K562 (cell line): ENCODE results near the gene RWDD1. TPM values are rescaled to one million over a fixed set of nuclear protein-coding genes. Genes with fewer than 3 reads are reported as not detected.

Experiments used
- ATAC-seq: fragments of 200-7000 bp; cut with Tn5 transposase; 3 replicates; pipeline ENCODE4 v1.9.1; 2020; ENCODE audit warnings: moderate library complexity
- BruUV-seq: library from RNA; stranded (reverse); fragments of 400-500 nt; replicated peaks from 2 replicates; lab custom pipeline; 2021; lab: Mats Ljungman, UMichigan
- CTCF ChIA-PET: fragments of 300-600 bp; formaldehyde crosslinking; extraction: SDS; loops from one replicate; lab custom pipeline; 2021; ENCODE audit warnings: low intra/inter-chr PET ratio; lab: Yijun Ruan, JAX
- POLR2A ChIA-PET: fragments of 300-600, 350-650 bp; sonication (Branson Sonifier 250); formaldehyde crosslinking; extraction: SDS; loops from one replicate; lab custom pipeline; 2021; ENCODE audit warnings: antibody characterized with exemption, inconsistent platforms; lab: Yijun Ruan, JAX
- DNase-seq, 4 experiments: peaks; one replicate each; pipeline versions ENCODE4 v3.0.0 to v3.0.0-alpha.2; 2011 to 2018; ENCODE audit warnings: low spot score in 3 of 4, mixed read lengths in 3 of 4; ENCODE audit errors: extremely low read depth in 1 of 4
- FAIRE-seq: peaks from 2 replicates; lab custom pipeline; 2011; peaks lifted over from hg19 to GRCh38; lab: Jason Lieb, UNC
- H2AFZ ChIP-seq: 2 replicates; pipeline ENCODE4 v1.6.0; 2011; ENCODE audit warnings: low read depth, low read length, control low read depth, inconsistent platforms
- H3K27ac ChIP-seq: fragments of 200-600 bp; 3 replicates; pipeline ENCODE4 v1.8.0; 2011; ENCODE audit warnings: low read depth, mild to moderate bottlenecking, control low read depth, inconsistent platforms, low read length, moderate library complexity, mixed read lengths; ENCODE audit errors: extremely low read depth
- H3K27me3 ChIP-seq, 2 experiments: fragments of 300-600 bp in 1 of 2; 2 replicates in 1 of 2; 3 replicates in 1 of 2; pipeline versions ENCODE4 v1.6.0 to v1.8.0; 2011; ENCODE audit warnings: inconsistent platforms in 2 of 2, low read length in 2 of 2, mild to moderate bottlenecking in 1 of 2, mixed read lengths in 1 of 2, moderate library complexity in 1 of 2; ENCODE audit not compliant: control insufficient read depth in 2 of 2, insufficient read depth in 2 of 2
- H3K36me3 ChIP-seq: fragments of 300-600 bp; 3 replicates; pipeline ENCODE4 v1.8.0; 2011; ENCODE audit warnings: mild to moderate bottlenecking, low read length, inconsistent platforms; ENCODE audit not compliant: control insufficient read depth, insufficient read depth
- H3K4me1 ChIP-seq, 2 experiments: fragments of 200-600 bp in 1 of 2; replicated peaks in 1 of 2; 2 replicates in 1 of 2; 3 replicates in 1 of 2; pipeline versions ENCODE4 v1.5.1 to v1.8.0; 2011; ENCODE audit warnings: inconsistent platforms in 2 of 2, low read length in 2 of 2, mild to moderate bottlenecking in 1 of 2, mixed read lengths in 1 of 2, moderate library complexity in 1 of 2; ENCODE audit not compliant: control insufficient read depth in 2 of 2, insufficient read depth in 2 of 2
- H3K4me2 ChIP-seq: 2 replicates; pipeline ENCODE4 v1.6.1; 2011; ENCODE audit warnings: low read length, control low read depth, inconsistent platforms, mixed read lengths; ENCODE audit not compliant: insufficient read depth
- H3K4me3 ChIP-seq: fragments of 200-600 bp; sonication (generic), shearing (Covaris generic); 2 replicates; pipeline ENCODE4 v1.5.1; 2016; ENCODE audit warnings: control low read depth, inconsistent platforms
- H3K79me2 ChIP-seq: fragments of 200-600 bp; 3 replicates; pipeline ENCODE4 v1.8.0; 2011; ENCODE audit warnings: low read length, inconsistent platforms; ENCODE audit not compliant: control insufficient read depth, insufficient read depth
- H3K9ac ChIP-seq, 2 experiments: 2 replicates each; pipeline versions ENCODE4 v1.6.0 to v1.6.1; 2011; ENCODE audit warnings: low read depth in 2 of 2, low read length in 2 of 2, control low read depth in 1 of 2, inconsistent platforms in 1 of 2, mild to moderate bottlenecking in 1 of 2, mixed read lengths in 1 of 2; ENCODE audit not compliant: insufficient read depth in 1 of 2
- H3K9me1 ChIP-seq: one replicate; pipeline ENCODE4 v1.6.0; 2011; ENCODE audit warnings: inconsistent platforms, mild to moderate bottlenecking, low read length, moderate library complexity; ENCODE audit not compliant: control insufficient read depth, insufficient read depth
- H3K9me3 ChIP-seq: replicated peaks from 2 replicates; pipeline ENCODE4 v1.5.1; 2011; ENCODE audit warnings: low read depth, low read length, inconsistent platforms; ENCODE audit not compliant: control insufficient read depth, insufficient read depth
- H4K20me1 ChIP-seq: replicated peaks from 2 replicates; pipeline ENCODE4 v1.6.1; 2011; ENCODE audit warnings: low read length, inconsistent platforms, mixed read lengths; ENCODE audit not compliant: control insufficient read depth, insufficient read depth
- ELF4 ChIP-seq: fragments of 450-650 bp; formaldehyde crosslinking; IDR thresholded peaks from 2 replicates; pipeline ENCODE4 v1.4.0; 2022; ENCODE audit warnings: missing genetic modification characterization
- HLTF ChIP-seq: fragments of 450-650 bp; IDR thresholded peaks from 2 replicates; pipeline ENCODE4 v1.6.1; 2016
- RAD21 ChIP-seq, 2 experiments: fragments of 250-450 bp in 1 of 2; fragments of 450-650 bp in 1 of 2; sonication (Bioruptor Pico) in 1 of 2; formaldehyde crosslinking in 1 of 2; IDR thresholded peaks in 1 of 2; conservative IDR thresholded peaks in 1 of 2; 2 replicates each; pipeline versions ENCODE4 v1.4.0 to v1.8.0; 2020 to 2022; ENCODE audit warnings: mild to moderate bottlenecking in 2 of 2, moderate library complexity in 1 of 2
- SMARCA5 ChIP-seq: fragments of 450-650 bp; IDR thresholded peaks from 2 replicates; pipeline ENCODE4 v1.6.1; 2016
- WGBS: fragments of 100-300 bp; shearing (Covaris generic); methylation state at CpG from one replicate; pipeline ENCODE4 v1.1.6; 2016; ENCODE audit warnings: low coverage, mixed read lengths; ENCODE audit not compliant: insufficient coverage; ENCODE audit errors: missing lambda C conversion rate; 5-methylcytosine and 5-hydroxymethylcytosine counted together
- in situ Hi-C: fragments of 300-500 bp; cut with MboI; formaldehyde crosslinking; loops from 4 replicates; pipeline ENCODE4 v1.15.0; 2018; ENCODE audit warnings: inconsistent platforms, mixed read lengths
- intact Hi-C: fragments of 100-400 bp; cut with micrococcal nuclease; formaldehyde crosslinking; loops from 2 replicates; pipeline ENCODE4 v1.14.2; 2022
- polyA plus RNA-seq, 8 experiments: library from polyadenylated mRNA; depleted of rRNA in 4 of 8; stranded (reverse) in 5 of 8; unstranded in 3 of 8; fragments of >200 nt; fragmentation: Nextera tagmentation in 2 of 8; fragmentation: Illumina TruSeq in 1 of 8; extraction: Ambion mirVana in 2 of 8; extraction: Trizol in 1 of 8; gene quantifications; 2 replicates each; pipeline versions ENCODE4 v1.2.1 to v1.2.3, GENCODE V29; 2011 to 2014; ENCODE audit warnings: inconsistent platforms in 1 of 8, missing spikeins in 1 of 8
- total RNA-seq, 7 experiments: library from RNA; depleted of rRNA in 6 of 7; stranded (reverse); fragments of >200 nt in 6 of 7; fragmentation: Illumina TruSeq in 2 of 7; extraction: Trizol in 2 of 7; gene quantifications; 2 replicates each; pipeline versions ENCODE4 v1.2.1 to v1.2.3, GENCODE V29; 2011 to 2021; ENCODE audit warnings: low replicate concordance in 1 of 7
- TF ChIP-seq, protein P1 (sequence below), 2 experiments: fragments of 450-650 bp; IDR thresholded peaks; 2 replicates each; pipeline ENCODE4 v1.6.1; 2016
- TF ChIP-seq, protein P2 (sequence below), 3 experiments: IDR thresholded peaks in 2 of 3; conservative IDR thresholded peaks in 1 of 3; 2 replicates each; pipeline ENCODE4 v1.5.1; 2011 to 2012; ENCODE audit warnings: low read length in 3 of 3, mild to moderate bottlenecking in 3 of 3, control low read depth in 2 of 3, improper control_type of control experiment in 1 of 3, inconsistent platforms in 1 of 3, low read depth in 1 of 3, mixed read lengths in 1 of 3, moderate library complexity in 1 of 3; ENCODE audit not compliant: insufficient read depth in 2 of 3
- TF ChIP-seq, protein P3 (sequence below): sonication (generic); formaldehyde crosslinking; IDR thresholded peaks from 2 replicates; pipeline ENCODE4 v1.8.1; 2023; ENCODE audit warnings: mild to moderate bottlenecking, missing genetic modification reagents

Gene RWDD1
- total and polyA plus RNA-seq, 9 of the 15 experiments (the other 6 are each of a cell fraction or from before 2014, with no cell fraction given), result 31.9 to 89.8 (median 48.7) TPM

DNA sequence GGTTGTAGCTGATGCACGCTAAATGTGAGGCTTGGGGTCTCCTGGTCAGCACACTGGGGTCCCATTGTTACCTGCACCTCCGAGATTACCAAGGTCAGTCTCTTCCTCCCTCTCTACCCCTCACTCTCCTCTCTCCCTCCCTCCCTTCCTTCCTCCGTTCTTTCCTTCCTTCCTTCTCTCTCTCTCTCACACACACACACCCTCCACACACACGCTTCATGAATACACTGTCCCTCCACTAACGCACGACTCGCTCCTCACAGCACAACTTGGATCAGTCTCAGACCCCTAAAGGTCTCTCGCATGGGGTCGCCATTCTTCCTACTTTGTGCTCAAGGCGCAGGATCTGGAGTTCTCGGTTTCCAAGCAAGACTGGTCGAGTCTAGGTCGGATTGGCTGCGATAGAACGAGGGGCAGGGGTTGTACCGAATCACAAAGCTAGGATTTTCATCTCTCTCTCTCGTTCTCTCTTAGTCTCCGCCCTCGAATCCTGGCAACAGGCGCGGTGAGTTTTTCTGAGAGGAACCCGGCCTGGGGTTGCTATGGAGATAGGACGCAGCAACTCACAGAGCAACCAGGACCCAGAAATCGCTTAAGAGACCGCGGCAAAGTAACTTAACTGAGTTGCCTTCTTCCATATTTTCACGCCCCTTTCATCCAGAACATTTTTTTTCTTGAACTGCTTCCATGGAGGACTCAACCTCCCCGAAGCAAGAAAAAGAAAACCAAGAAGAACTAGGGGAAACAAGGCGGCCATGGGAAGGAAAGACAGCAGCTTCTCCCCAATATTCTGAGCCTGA is 44.8 kb downstream of the RWDD1 start, which contains the start of gene RSPH4A (continued):
- TF ChIP-seq, protein P1, sequence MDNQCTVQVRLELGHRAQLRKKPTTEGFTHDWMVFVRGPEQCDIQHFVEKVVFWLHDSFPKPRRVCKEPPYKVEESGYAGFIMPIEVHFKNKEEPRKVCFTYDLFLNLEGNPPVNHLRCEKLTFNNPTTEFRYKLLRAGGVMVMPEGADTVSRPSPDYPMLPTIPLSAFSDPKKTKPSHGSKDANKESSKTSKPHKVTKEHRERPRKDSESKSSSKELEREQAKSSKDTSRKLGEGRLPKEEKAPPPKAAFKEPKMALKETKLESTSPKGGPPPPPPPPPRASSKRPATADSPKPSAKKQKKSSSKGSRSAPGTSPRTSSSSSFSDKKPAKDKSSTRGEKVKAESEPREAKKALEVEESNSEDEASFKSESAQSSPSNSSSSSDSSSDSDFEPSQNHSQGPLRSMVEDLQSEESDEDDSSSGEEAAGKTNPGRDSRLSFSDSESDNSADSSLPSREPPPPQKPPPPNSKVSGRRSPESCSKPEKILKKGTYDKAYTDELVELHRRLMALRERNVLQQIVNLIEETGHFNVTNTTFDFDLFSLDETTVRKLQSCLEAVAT (IDR thresholded peaks at IDR 0.05), result peak; percentile 50 to 66; a peak in 1 of 4 replicates
- TF ChIP-seq HLTF (peak; percentile 76; the same call in 1 of the 2 replicates), ELF4 (CRISPR knock-in tag) (peak; percentile 89)

DNA sequence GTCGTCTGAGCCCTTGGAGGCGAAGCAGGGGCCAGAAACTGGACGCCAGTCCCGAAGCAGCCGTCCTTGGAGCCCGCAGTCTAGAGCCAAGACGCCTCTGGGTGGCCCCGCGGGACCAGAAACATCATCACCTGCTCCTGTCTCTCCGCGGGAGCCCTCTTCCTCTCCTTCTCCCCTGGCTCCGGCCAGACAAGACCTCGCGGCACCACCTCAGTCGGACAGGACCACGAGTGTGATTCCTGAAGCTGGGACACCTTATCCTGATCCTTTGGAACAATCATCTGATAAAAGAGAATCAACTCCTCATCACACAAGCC is 45.4 kb downstream of the RWDD1 start:
- no peaks in the 10 kb centered on the region for H4K20me1 ChIP-seq
- no peak overlapping the region for H3K4me3 ChIP-seq
- peaks cover 0 to 7% of the 10 kb centered on the region in 2 experiments; a peak in 1 of 5 replicates for H3K27me3 ChIP-seq
- peak; percentile 73 for ATAC-seq
- FAIRE-seq, result no peak
- H3K9me3 ChIP-seq, result no peaks in the 10 kb centered on the region
- H3K27ac ChIP-seq, result no peak overlapping the region
- H2AFZ ChIP-seq, result peak overlapping the region; percentile 88; the same call in 1 of the 2 replicates
- TF ChIP-seq, protein P2, sequence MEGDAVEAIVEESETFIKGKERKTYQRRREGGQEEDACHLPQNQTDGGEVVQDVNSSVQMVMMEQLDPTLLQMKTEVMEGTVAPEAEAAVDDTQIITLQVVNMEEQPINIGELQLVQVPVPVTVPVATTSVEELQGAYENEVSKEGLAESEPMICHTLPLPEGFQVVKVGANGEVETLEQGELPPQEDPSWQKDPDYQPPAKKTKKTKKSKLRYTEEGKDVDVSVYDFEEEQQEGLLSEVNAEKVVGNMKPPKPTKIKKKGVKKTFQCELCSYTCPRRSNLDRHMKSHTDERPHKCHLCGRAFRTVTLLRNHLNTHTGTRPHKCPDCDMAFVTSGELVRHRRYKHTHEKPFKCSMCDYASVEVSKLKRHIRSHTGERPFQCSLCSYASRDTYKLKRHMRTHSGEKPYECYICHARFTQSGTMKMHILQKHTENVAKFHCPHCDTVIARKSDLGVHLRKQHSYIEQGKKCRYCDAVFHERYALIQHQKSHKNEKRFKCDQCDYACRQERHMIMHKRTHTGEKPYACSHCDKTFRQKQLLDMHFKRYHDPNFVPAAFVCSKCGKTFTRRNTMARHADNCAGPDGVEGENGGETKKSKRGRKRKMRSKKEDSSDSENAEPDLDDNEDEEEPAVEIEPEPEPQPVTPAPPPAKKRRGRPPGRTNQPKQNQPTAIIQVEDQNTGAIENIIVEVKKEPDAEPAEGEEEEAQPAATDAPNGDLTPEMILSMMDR (IDR thresholded peaks at IDR 0.05 in 2 of 3, conservative IDR thresholded peaks at IDR 0.05 in 1 of 3; ENCODE audit: insufficient read depth in 2 of 3, low read depth in 1 of 3, low read length in 3 of 3), result peak in 1 of 3 experiments; percentile 29; a peak in 1 of 6 replicates
- TF ChIP-seq SMARCA5 (no peak), RAD21 (CRISPR knock-in tag; conservative IDR thresholded peaks at IDR 0.05 in 1 of 2, IDR thresholded peaks at IDR 0.05 in 1 of 2) (0 out of 4 replicates have a peak, but pooled peaks of 1 of the 2 experiments have one; percentile 20)
- TF ChIP-seq, protein P3, sequence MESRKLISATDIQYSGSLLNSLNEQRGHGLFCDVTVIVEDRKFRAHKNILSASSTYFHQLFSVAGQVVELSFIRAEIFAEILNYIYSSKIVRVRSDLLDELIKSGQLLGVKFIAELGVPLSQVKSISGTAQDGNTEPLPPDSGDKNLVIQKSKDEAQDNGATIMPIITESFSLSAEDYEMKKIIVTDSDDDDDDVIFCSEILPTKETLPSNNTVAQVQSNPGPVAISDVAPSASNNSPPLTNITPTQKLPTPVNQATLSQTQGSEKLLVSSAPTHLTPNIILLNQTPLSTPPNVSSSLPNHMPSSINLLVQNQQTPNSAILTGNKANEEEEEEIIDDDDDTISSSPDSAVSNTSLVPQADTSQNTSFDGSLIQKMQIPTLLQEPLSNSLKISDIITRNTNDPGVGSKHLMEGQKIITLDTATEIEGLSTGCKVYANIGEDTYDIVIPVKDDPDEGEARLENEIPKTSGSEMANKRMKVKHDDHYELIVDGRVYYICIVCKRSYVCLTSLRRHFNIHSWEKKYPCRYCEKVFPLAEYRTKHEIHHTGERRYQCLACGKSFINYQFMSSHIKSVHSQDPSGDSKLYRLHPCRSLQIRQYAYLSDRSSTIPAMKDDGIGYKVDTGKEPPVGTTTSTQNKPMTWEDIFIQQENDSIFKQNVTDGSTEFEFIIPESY (CRISPR knock-in tag), result peak; percentile 24; the same call in 1 of the 2 replicates
- intact Hi-C loops (loop anchor here (1.0 to 10.0 kb wide), 2 partner anchors 231 to 338 kb away; no protein-coding TSS in a partner anchor), in situ Hi-C loops (no loop called here)
- no peaks in the 10 kb centered on the region for H3K36me3 ChIP-seq
- peak overlapping the region; percentile 79 for H3K4me2 ChIP-seq
- DNase-seq, result peak in 2 of 4 experiments; percentile 22 to 26
- CTCF ChIA-PET, result no interaction called here
- no peaks in the 10 kb centered on the region for H3K79me2 ChIP-seq
- peak overlapping the region in 1 of 2 experiments; percentile 31; a peak in 1 of 4 replicates for H3K9ac ChIP-seq
- WGBS, result 28% methylated on average over 14 of the region's 16 CpGs
- POLR2A ChIA-PET, result interaction anchor here (0.6 kb wide), 1 partner anchor 13 kb away, joined by 3 read pairs; no protein-coding TSS in a partner anchor
- H3K9me1 ChIP-seq, result no peaks in the 10 kb centered on the region
- peaks cover 0 to 4% of the 10 kb centered on the region in 2 experiments; a peak in 2 of 5 replicates for H3K4me1 ChIP-seq
- no TSS peak for BruUV-seq
